ENCODE data around the gene IMPG1. TPM values are rescaled to one million over a fixed set of nuclear protein-coding genes. Genes with fewer than 3 reads are reported as not detected.

IMPG1 gene
- total RNA-seq, 1 experiment from 2014 or later: not detected

GRCh38 chr6:75940564-75940963, 131.9 kb downstream of the IMPG1 start:
- no peak overlapping the region for H2AK5ac ChIP-seq (ENCODE audit: insufficient read length, low read length)
- no peaks in the 10 kb centered on the region for H3K79me2 ChIP-seq (ENCODE audit: insufficient read depth, low read length)
- no peak overlapping the region for H4K91ac ChIP-seq (ENCODE audit: insufficient read length, low read depth, low read length)
- H4K20me1 ChIP-seq (ENCODE audit: control insufficient read depth, insufficient read depth, insufficient read length): no peaks in the 10 kb centered on the region
- no peak overlapping the region for H3K9ac ChIP-seq (ENCODE audit: extremely low read depth, insufficient read length, low read length)
- H3K27me3 ChIP-seq (ENCODE audit: insufficient read depth, low read length): peaks cover 5% of the 10 kb centered on the region; the same call in 1 of the 2 replicates
- H2AFZ ChIP-seq (ENCODE audit: low read length): no peak overlapping the region
- H3T11ph ChIP-seq (ENCODE audit: low read length): no peak overlapping the region
- H3K4me2 ChIP-seq (ENCODE audit: insufficient read depth, insufficient read length, low read length): no peak overlapping the region
- no peak overlapping the region for H2BK20ac ChIP-seq (ENCODE audit: low read depth, low read length, poor library complexity, severe bottlenecking)
- no peak overlapping the region for H2BK5ac ChIP-seq (ENCODE audit: insufficient read length, low read length)
- Mint-ChIP-seq H3K27ac (no peak overlapping the region), H3K9me3 (peaks cover 0 to 6% of the 10 kb centered on the region in 2 experiments; a peak in 1 of 5 replicates), H3K36me3 (ENCODE audit: insufficient read depth in 1 of 3, low read depth in 3 of 3) (no peaks in the 10 kb centered on the region), H3K4me3 (no peak overlapping the region), H3K27me3 (ENCODE audit: low read depth) (peaks cover 60% of the 10 kb centered on the region), H3K4me1 (peaks cover 9 to 11% of the 10 kb centered on the region in 2 experiments; a peak in 3 of 4 replicates)
- H3K18ac ChIP-seq (ENCODE audit: insufficient read length, low read depth, low read length): no peak overlapping the region
- H3K4me1 ChIP-seq (ENCODE audit: insufficient read depth, low read length): peaks cover 2% of the 10 kb centered on the region; the same call in 1 of the 2 replicates
- H3K23ac ChIP-seq (ENCODE audit: insufficient read length, low read depth, low read length): no peak overlapping the region
- no peak overlapping the region for H3K4ac ChIP-seq (ENCODE audit: low read depth, low read length)
- H2BK12ac ChIP-seq (ENCODE audit: insufficient read length, low read depth, low read length): no peak overlapping the region
- H2BK15ac ChIP-seq (ENCODE audit: low read depth, low read length): no peak overlapping the region
- no peak overlapping the region for H4K8ac ChIP-seq (replicated peaks; ENCODE audit: insufficient read length, low read depth, low read length)
- H3K27ac ChIP-seq (ENCODE audit: insufficient read length, low read depth, low read length): no peak overlapping the region
- no CpG with 5 or more reads among the region's 4 CpGs for WGBS (ENCODE audit: extremely low coverage, insufficient read length, low lambda C conversion rate)
- H4K5ac ChIP-seq (ENCODE audit: insufficient read length, low read depth, low read length): no peak overlapping the region
- H3K9me3 ChIP-seq (ENCODE audit: control insufficient read depth, low read depth, low read length): no peaks in the 10 kb centered on the region
- no peaks in the 10 kb centered on the region for H3K23me2 ChIP-seq (ENCODE audit: insufficient read length, low read depth, low read length, poor library complexity, severe bottlenecking)
- no peaks in the 10 kb centered on the region for H3K79me1 ChIP-seq (ENCODE audit: insufficient read depth, low read depth, low read length, poor library complexity, severe bottlenecking)
- TF ChIP-seq CTCF (conservative IDR thresholded peaks at IDR 0.05): no peak
- DNase-seq: no peak
- no peak overlapping the region for H3K14ac ChIP-seq (ENCODE audit: insufficient read depth, low read length)
- H2BK120ac ChIP-seq (ENCODE audit: low read depth, low read length, poor library complexity, severe bottlenecking): no peak overlapping the region
- no peak overlapping the region for H3K56ac ChIP-seq (ENCODE audit: insufficient read length, low read depth, low read length)
